Erythroblast (primary cell): ENCODE results near the gene ZNF138.

Experiments used
- GATA1 ChIP-seq: IDR thresholded peaks from 2 replicates; pipeline ENCODE4 v1.6.1; 2011; ENCODE audit warnings: low read depth, mild to moderate bottlenecking, control low read depth, low read length, moderate library complexity
- POLR2A ChIP-seq: IDR thresholded peaks from 2 replicates; pipeline ENCODE4 v1.6.1; 2011; ENCODE audit warnings: mild to moderate bottlenecking, low read length

- TF ChIP-seq POLR2A (no peak), GATA1 (no peak)
These were observed 84.5 kb downstream of the ZNF138 start for GRCh38 chr7:64878684-64879083.
